ENCODE data around the gene ACSL5.
"Not testable (repeated sequence)": the region's sequence is repeated elsewhere in the genome, so short reads cannot be mapped to it uniquely, and the experiment has no call there.

ACSL5 gene

GRCh38 chr10:112388056-112388455 lies 14.1 kb downstream of the ACSL5 start:
- H3K4me1 ChIP-seq (ENCODE audit: control insufficient read depth, insufficient read depth, low read length); H3K4me3 ChIP-seq (ENCODE audit: low read length); H3K9ac ChIP-seq (ENCODE audit: low read length); H3K27me3 ChIP-seq (ENCODE audit: control insufficient read depth, insufficient read depth, low read length); H3K27ac ChIP-seq (ENCODE audit: low read depth, low read length); H3K36me3 ChIP-seq (ENCODE audit: control insufficient read depth, insufficient read depth, low read length): not testable (repeated sequence)

GRCh38 chr10:112388548-112388947 lies 14.6 kb downstream of the ACSL5 start:
- H3K9ac ChIP-seq (ENCODE audit: low read length) = no peak overlapping the region
- no peak overlapping the region for H3K4me3 ChIP-seq (ENCODE audit: low read length)
- H3K27me3 ChIP-seq (ENCODE audit: control insufficient read depth, insufficient read depth, low read length) = no peaks in the 10 kb centered on the region
- no peaks in the 10 kb centered on the region for H3K4me1 ChIP-seq (ENCODE audit: control insufficient read depth, insufficient read depth, low read length)
- H3K27ac ChIP-seq (ENCODE audit: low read depth, low read length) = no peak overlapping the region
- no peaks in the 10 kb centered on the region for H3K36me3 ChIP-seq (ENCODE audit: control insufficient read depth, insufficient read depth, low read length)

- Histone ChIP-seq H3K4me1 (ENCODE audit: control insufficient read depth, insufficient read depth, low read length) (no peaks in the 10 kb centered on the region), H3K27me3 (ENCODE audit: control insufficient read depth, insufficient read depth, low read length) (no peaks in the 10 kb centered on the region), H3K27ac (ENCODE audit: low read depth, low read length) (no peak overlapping the region), H3K4me3 (ENCODE audit: low read length) (no peak overlapping the region), H3K9ac (ENCODE audit: low read length) (no peak overlapping the region), H3K36me3 (ENCODE audit: control insufficient read depth, insufficient read depth, low read length) (no peaks in the 10 kb centered on the region)
Observed at GRCh38 chr10:112389271-112389822, 15.4 kb downstream of the ACSL5 start.

GRCh38 chr10:112390125-112390703 lies 16.3 kb downstream of the ACSL5 start:
- H3K27me3 ChIP-seq (ENCODE audit: control insufficient read depth, insufficient read depth, low read length) = no peaks in the 10 kb centered on the region
- no peak overlapping the region for H3K9ac ChIP-seq (ENCODE audit: low read length)
- H3K4me3 ChIP-seq (ENCODE audit: low read length) = no peak overlapping the region
- H3K36me3 ChIP-seq (ENCODE audit: control insufficient read depth, insufficient read depth, low read length) = no peaks in the 10 kb centered on the region
- H3K4me1 ChIP-seq (ENCODE audit: control insufficient read depth, insufficient read depth, low read length) = no peaks in the 10 kb centered on the region
- H3K27ac ChIP-seq (ENCODE audit: low read depth, low read length) = no peak overlapping the region

- Histone ChIP-seq H3K9ac (ENCODE audit: low read length) (no peak overlapping the region), H3K4me3 (ENCODE audit: low read length) (no peak overlapping the region), H3K4me1 (ENCODE audit: control insufficient read depth, insufficient read depth, low read length) (no peaks in the 10 kb centered on the region), H3K27ac (ENCODE audit: low read depth, low read length) (no peak overlapping the region), H3K36me3 (ENCODE audit: control insufficient read depth, insufficient read depth, low read length) (peaks cover 5% of the 10 kb centered on the region), H3K27me3 (ENCODE audit: control insufficient read depth, insufficient read depth, low read length) (no peaks in the 10 kb centered on the region)
Observed at GRCh38 chr10:112393341-112393740, 19.4 kb downstream of the ACSL5 start.

- Histone ChIP-seq H3K36me3 (ENCODE audit: control insufficient read depth, insufficient read depth, low read length) (peaks cover 5% of the 10 kb centered on the region), H3K27me3 (ENCODE audit: control insufficient read depth, insufficient read depth, low read length) (no peaks in the 10 kb centered on the region), H3K9ac (ENCODE audit: low read length) (no peak overlapping the region), H3K4me3 (ENCODE audit: low read length) (no peak overlapping the region), H3K27ac (ENCODE audit: low read depth, low read length) (no peak overlapping the region), H3K4me1 (ENCODE audit: control insufficient read depth, insufficient read depth, low read length) (no peaks in the 10 kb centered on the region)
Observed at GRCh38 chr10:112393827-112394226, 19.9 kb downstream of the ACSL5 start.

- no peaks in the 10 kb centered on the region for H3K4me1 ChIP-seq (ENCODE audit: control insufficient read depth, insufficient read depth, low read length)
- H3K27ac ChIP-seq (ENCODE audit: low read depth, low read length) = no peak overlapping the region
- no peak overlapping the region for H3K9ac ChIP-seq (ENCODE audit: low read length)
- H3K36me3 ChIP-seq (ENCODE audit: control insufficient read depth, insufficient read depth, low read length) = peaks cover 5% of the 10 kb centered on the region
- H3K4me3 ChIP-seq (ENCODE audit: low read length) = no peak overlapping the region
- no peaks in the 10 kb centered on the region for H3K27me3 ChIP-seq (ENCODE audit: control insufficient read depth, insufficient read depth, low read length)
Observed at GRCh38 chr10:112394475-112394875, 20.6 kb downstream of the ACSL5 start.

GRCh38 chr10:112395809-112396530 lies 22.1 kb downstream of the ACSL5 start:
- no peak overlapping the region for H3K9ac ChIP-seq (ENCODE audit: low read length)
- no peaks in the 10 kb centered on the region for H3K27me3 ChIP-seq (ENCODE audit: control insufficient read depth, insufficient read depth, low read length)
- H3K36me3 ChIP-seq (ENCODE audit: control insufficient read depth, insufficient read depth, low read length) = peaks cover 5% of the 10 kb centered on the region
- H3K4me3 ChIP-seq (ENCODE audit: low read length) = no peak overlapping the region
- H3K4me1 ChIP-seq (ENCODE audit: control insufficient read depth, insufficient read depth, low read length) = no peaks in the 10 kb centered on the region
- no peak overlapping the region for H3K27ac ChIP-seq (ENCODE audit: low read depth, low read length)

GRCh38 chr10:112397592-112397991 lies 23.7 kb downstream of the ACSL5 start:
- Histone ChIP-seq H3K27me3 (ENCODE audit: control insufficient read depth, insufficient read depth, low read length) (no peaks in the 10 kb centered on the region), H3K27ac (ENCODE audit: low read depth, low read length) (no peak overlapping the region), H3K4me3 (ENCODE audit: low read length) (no peak overlapping the region), H3K36me3 (ENCODE audit: control insufficient read depth, insufficient read depth, low read length) (peaks cover 5% of the 10 kb centered on the region), H3K4me1 (ENCODE audit: control insufficient read depth, insufficient read depth, low read length) (no peaks in the 10 kb centered on the region), H3K9ac (ENCODE audit: low read length) (no peak overlapping the region)

GRCh38 chr10:112402917-112403316 lies 29.0 kb downstream of the ACSL5 start:
- Histone ChIP-seq H3K27ac (ENCODE audit: low read depth, low read length) (no peak overlapping the region), H3K36me3 (ENCODE audit: control insufficient read depth, insufficient read depth, low read length) (peaks cover 2% of the 10 kb centered on the region)

GRCh38 chr10:112404617-112405016 lies 30.7 kb downstream of the ACSL5 start:
- no peak overlapping the region for H3K4me3 ChIP-seq (ENCODE audit: low read length)
- H3K4me1 ChIP-seq (ENCODE audit: control insufficient read depth, insufficient read depth, low read length) = no peaks in the 10 kb centered on the region
- peaks cover 2% of the 10 kb centered on the region for H3K36me3 ChIP-seq (ENCODE audit: control insufficient read depth, insufficient read depth, low read length)
- H3K9ac ChIP-seq (ENCODE audit: low read length) = no peak overlapping the region
- H3K27ac ChIP-seq (ENCODE audit: low read depth, low read length) = no peak overlapping the region
- no peaks in the 10 kb centered on the region for H3K27me3 ChIP-seq (ENCODE audit: control insufficient read depth, insufficient read depth, low read length)

More at GRCh38 chr10:112402917-112403316, 29.0 kb downstream of the ACSL5 start:
- Histone ChIP-seq H3K9ac (ENCODE audit: low read length) (no peak overlapping the region), H3K27me3 (ENCODE audit: control insufficient read depth, insufficient read depth, low read length) (no peaks in the 10 kb centered on the region), H3K4me3 (ENCODE audit: low read length) (no peak overlapping the region), H3K4me1 (ENCODE audit: control insufficient read depth, insufficient read depth, low read length) (no peaks in the 10 kb centered on the region)

- not testable (repeated sequence) for H3K36me3 ChIP-seq (ENCODE audit: control insufficient read depth, insufficient read depth, low read length); H3K4me1 ChIP-seq (ENCODE audit: control insufficient read depth, insufficient read depth, low read length); H3K27ac ChIP-seq (ENCODE audit: low read depth, low read length); H3K4me3 ChIP-seq (ENCODE audit: low read length); H3K27me3 ChIP-seq (ENCODE audit: control insufficient read depth, insufficient read depth, low read length); H3K9ac ChIP-seq (ENCODE audit: low read length)
Observed at GRCh38 chr10:112406806-112407205, 32.9 kb downstream of the ACSL5 start.

GRCh38 chr10:112407696-112408095 lies 33.8 kb downstream of the ACSL5 start:
- Histone ChIP-seq H3K4me3 (ENCODE audit: low read length) (no peak overlapping the region), H3K4me1 (ENCODE audit: control insufficient read depth, insufficient read depth, low read length) (no peaks in the 10 kb centered on the region), H3K36me3 (ENCODE audit: control insufficient read depth, insufficient read depth, low read length) (peaks cover 10% of the 10 kb centered on the region), H3K27ac (ENCODE audit: low read depth, low read length) (no peak overlapping the region), H3K27me3 (ENCODE audit: control insufficient read depth, insufficient read depth, low read length) (no peaks in the 10 kb centered on the region), H3K9ac (ENCODE audit: low read length) (no peak overlapping the region)

All from rectal smooth muscle tissue (tissue), 1 donor.